NT2/D1 (cell line): ENCODE measurements around the gene POLR2H.
"Not testable (repeated sequence)": the region's sequence is repeated elsewhere in the genome, so short reads cannot be mapped to it uniquely, and the experiment has no call there.

Source experiments
- DNase-seq: peaks from one replicate; pipeline ENCODE4 v3.0.0-alpha.2; 2011; ENCODE audit warnings: low read depth, low spot score
- H3K27me3 ChIP-seq: 2 replicates; pipeline ENCODE4 v1.6.0; 2011; ENCODE audit warnings: mild to moderate bottlenecking; ENCODE audit not compliant: insufficient read length, insufficient read depth
- H3K36me3 ChIP-seq: 2 replicates; pipeline ENCODE4 v1.6.1; 2011; ENCODE audit warnings: mild to moderate bottlenecking, low read length, mixed read lengths; ENCODE audit not compliant: insufficient read depth, insufficient read length
- H3K4me1 ChIP-seq: 2 replicates; pipeline ENCODE4 v1.5.1; 2011; ENCODE audit not compliant: insufficient read depth, insufficient read length
- H3K4me3 ChIP-seq: 2 replicates; pipeline ENCODE4 v1.5.1; 2011; ENCODE audit warnings: low read depth; ENCODE audit not compliant: insufficient read length
- H3K9ac ChIP-seq: 2 replicates; pipeline ENCODE4 v1.6.0; 2011; ENCODE audit warnings: low read depth; ENCODE audit not compliant: insufficient read length
- H3K9me3 ChIP-seq: 2 replicates; pipeline ENCODE4 v1.5.1; 2011; ENCODE audit warnings: mild to moderate bottlenecking, low read length; ENCODE audit not compliant: insufficient read depth
- SUZ12 ChIP-seq: IDR thresholded peaks from 2 replicates; pipeline ENCODE4 v1.6.1; 2011; ENCODE audit not compliant: insufficient read length, insufficient read depth; ENCODE audit errors: extremely low read depth
- YY1 ChIP-seq: IDR thresholded peaks from 2 replicates; pipeline ENCODE4 v1.6.1; 2011; ENCODE audit not compliant: insufficient read length, insufficient read depth
- ZNF274 ChIP-seq: IDR thresholded peaks from 2 replicates; pipeline ENCODE4 v1.6.1; 2011; ENCODE audit warnings: mild to moderate bottlenecking, low read depth, low read length

POLR2H gene

DNA sequence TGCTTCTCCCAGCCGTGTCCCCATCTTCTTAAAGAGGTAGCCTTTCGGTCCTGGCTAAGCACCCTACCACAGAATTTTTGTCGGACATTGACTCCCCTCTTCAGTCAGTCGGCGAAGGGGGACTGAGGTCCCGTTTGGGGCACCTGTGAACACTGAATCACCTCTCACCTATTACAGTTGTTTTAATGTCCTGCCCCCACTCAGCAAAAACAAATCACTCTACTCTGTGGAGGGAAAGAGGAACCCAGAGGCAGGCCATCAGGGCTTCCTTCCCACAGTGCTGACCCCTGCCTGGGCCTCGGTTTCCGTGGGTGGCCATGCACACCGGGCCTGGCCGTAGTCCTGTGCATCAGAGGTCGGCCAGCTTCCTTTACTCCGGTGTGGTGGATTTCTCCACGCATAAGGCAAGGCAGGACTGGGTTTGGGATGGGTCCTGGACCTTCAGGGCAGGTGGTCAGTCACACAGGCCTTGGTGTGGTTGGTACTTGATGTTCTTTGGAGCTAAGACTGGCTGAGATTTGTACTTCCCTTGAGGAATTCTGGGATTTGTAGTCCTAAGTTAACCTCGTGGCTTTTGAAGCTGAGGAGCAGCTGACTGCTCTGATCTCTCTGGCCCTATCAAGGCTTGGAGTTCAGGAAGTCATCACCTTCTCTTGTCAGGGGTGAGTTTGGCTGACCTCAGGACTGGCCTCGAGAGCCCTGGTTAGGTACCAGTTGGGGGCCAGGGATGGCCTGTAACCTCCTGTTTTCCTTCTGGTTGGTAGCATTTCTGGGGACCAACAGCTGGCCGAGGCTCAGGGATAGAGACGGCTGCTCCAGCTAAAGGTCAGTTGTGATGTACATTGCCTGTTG is 24.7 kb upstream of the POLR2H start:
- Histone ChIP-seq H3K36me3 (peaks cover 68% of the 10 kb centered on the region), H3K27me3 (no peaks in the 10 kb centered on the region), H3K9me3 (no peaks in the 10 kb centered on the region), H3K4me1 (peaks cover 14% of the 10 kb centered on the region), H3K4me3 (peak overlapping the region; percentile 90), H3K9ac (peak overlapping the region; percentile 96)
- TF ChIP-seq SUZ12 (no peak), ZNF274 (no peak), YY1 (no peak)
- DNase-seq, result peak; percentile 25

- Histone ChIP-seq H3K4me3 (peak within 1 kb of the TSS; percentile 90), H3K9me3 (no peaks in the 10 kb centered on the region), H3K4me1 (peaks cover 13% of the 10 kb centered on the region), H3K27me3 (no peaks in the 10 kb centered on the region), H3K36me3 (peaks cover 67% of the 10 kb centered on the region), H3K9ac (peak within 1 kb of the TSS; percentile 96)
- no peak for DNase-seq
- no peak for TF ChIP-seq YY1
- no peak for TF ChIP-seq ZNF274
- TF ChIP-seq SUZ12, result no peak
Observed at GRCh38 chr3:184337399-184337714, 24.2 kb upstream of the POLR2H start, which contains the start of gene FAM131A. Gene FAM131A (plus strand): TSS chr3:184337600. CDS start chr3:184337631, 31 bp downstream.

- H3K9me3 ChIP-seq, result no peaks in the 10 kb centered on the region
- no peak for TF ChIP-seq ZNF274
- no peak for TF ChIP-seq SUZ12
- TF ChIP-seq YY1, result no peak
- H3K9ac ChIP-seq, result peak overlapping the region; percentile 12
- H3K36me3 ChIP-seq, result peaks cover 67% of the 10 kb centered on the region
- no peak overlapping the region for H3K4me3 ChIP-seq
- H3K4me1 ChIP-seq, result peaks cover 16% of the 10 kb centered on the region
- H3K27me3 ChIP-seq, result no peaks in the 10 kb centered on the region
- no peak for DNase-seq
Observed at GRCh38 chr3:184337981-184338380, 23.5 kb upstream of the POLR2H start.

GRCh38 chr3:184338511-184338945 is 23.0 kb upstream of the POLR2H start:
- H3K9ac ChIP-seq, result peak overlapping the region; percentile 18
- no peak for DNase-seq
- TF ChIP-seq SUZ12, result no peak
- TF ChIP-seq YY1, result no peak
- no peak for TF ChIP-seq ZNF274

GRCh38 chr3:184339001-184339400 is 22.5 kb upstream of the POLR2H start:
- Histone ChIP-seq H3K4me1 (peaks cover 19% of the 10 kb centered on the region), H3K4me3 (no peak overlapping the region), H3K36me3 (peaks cover 65% of the 10 kb centered on the region), H3K9ac (peak overlapping the region; percentile 18), H3K27me3 (no peaks in the 10 kb centered on the region), H3K9me3 (no peaks in the 10 kb centered on the region)
- TF ChIP-seq SUZ12 (no peak), YY1 (no peak), ZNF274 (no peak)
- DNase-seq, result no peak

More at GRCh38 chr3:184338511-184338945, 23.0 kb upstream of the POLR2H start:
- no peak overlapping the region for H3K4me3 ChIP-seq
- no peaks in the 10 kb centered on the region for H3K27me3 ChIP-seq
- H3K36me3 ChIP-seq, result peaks cover 67% of the 10 kb centered on the region
- H3K4me1 ChIP-seq, result peaks cover 19% of the 10 kb centered on the region
- no peaks in the 10 kb centered on the region for H3K9me3 ChIP-seq

DNA sequence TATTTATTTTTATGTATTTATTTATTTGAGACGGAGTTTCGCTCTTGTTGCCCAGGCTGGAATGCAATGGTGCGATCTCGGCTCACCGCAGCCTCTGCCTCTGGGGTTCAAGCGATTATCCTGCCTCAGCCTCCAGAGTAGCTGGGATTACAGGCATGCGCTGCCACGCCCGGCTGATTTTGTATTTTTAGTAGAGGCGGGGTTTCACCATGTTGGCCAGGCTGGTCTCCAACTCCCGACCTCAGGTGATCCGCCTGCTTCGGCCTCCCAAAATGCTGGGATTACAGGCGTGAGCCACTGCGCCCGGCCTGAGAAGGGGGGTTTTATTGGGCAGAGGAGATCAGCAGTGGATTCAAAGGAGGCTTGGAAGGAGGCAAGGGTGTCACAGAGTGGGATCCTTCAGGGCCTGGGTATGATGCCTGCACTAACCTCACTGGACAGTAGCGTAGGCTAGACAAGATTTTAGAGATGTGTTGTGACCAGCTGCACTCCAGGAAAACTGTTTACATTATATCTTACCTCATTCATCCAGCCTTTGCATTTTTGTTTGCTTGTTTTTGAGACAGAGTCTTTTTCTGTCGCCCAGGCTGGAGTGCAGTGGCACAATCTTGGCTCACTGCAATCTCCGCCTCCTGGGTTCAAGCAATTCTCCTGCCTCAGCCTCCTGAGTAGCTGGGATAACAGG is 21.9 kb upstream of the POLR2H start:
- H3K4me3 ChIP-seq, H3K9me3 ChIP-seq, H3K27me3 ChIP-seq, DNase-seq, H3K9ac ChIP-seq: not testable (repeated sequence)
- Histone ChIP-seq H3K36me3 (peaks cover 64% of the 10 kb centered on the region), H3K4me1 (peaks cover 21% of the 10 kb centered on the region)

GRCh38 chr3:184341925-184342324 is 19.6 kb upstream of the POLR2H start:
- peaks cover 69% of the 10 kb centered on the region for H3K36me3 ChIP-seq

More at GRCh38 chr3:184341925-184342324, 19.6 kb upstream of the POLR2H start:
- no peak for DNase-seq
- Histone ChIP-seq H3K4me1 (peaks cover 28% of the 10 kb centered on the region), H3K4me3 (no peak overlapping the region), H3K9ac (no peak overlapping the region), H3K9me3 (no peaks in the 10 kb centered on the region), H3K27me3 (no peaks in the 10 kb centered on the region)
- TF ChIP-seq ZNF274 (no peak), SUZ12 (no peak)
